ENCODE results near the gene MAGI1.

MAGI1 gene

DNA sequence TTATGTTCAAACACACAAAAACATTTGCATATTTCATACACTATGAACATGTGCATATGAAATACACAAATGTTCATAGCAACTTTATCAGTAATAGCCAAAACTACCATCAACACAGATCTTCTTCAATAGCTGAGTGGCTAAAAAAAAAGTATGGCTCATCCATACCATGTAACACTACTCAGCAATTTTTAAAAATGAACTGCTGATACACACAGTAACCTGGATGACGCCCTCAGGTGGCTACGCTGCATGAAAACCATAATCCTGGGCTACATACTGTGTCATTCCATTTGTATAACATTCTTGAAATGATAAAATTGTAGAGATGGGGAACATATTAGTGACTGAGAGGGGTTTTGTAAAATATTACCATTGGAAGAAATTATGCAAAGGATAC lies 243.6 kb downstream of the MAGI1 start:
- no peak for DNase-seq (ENCODE audit: low read depth)

DNA sequence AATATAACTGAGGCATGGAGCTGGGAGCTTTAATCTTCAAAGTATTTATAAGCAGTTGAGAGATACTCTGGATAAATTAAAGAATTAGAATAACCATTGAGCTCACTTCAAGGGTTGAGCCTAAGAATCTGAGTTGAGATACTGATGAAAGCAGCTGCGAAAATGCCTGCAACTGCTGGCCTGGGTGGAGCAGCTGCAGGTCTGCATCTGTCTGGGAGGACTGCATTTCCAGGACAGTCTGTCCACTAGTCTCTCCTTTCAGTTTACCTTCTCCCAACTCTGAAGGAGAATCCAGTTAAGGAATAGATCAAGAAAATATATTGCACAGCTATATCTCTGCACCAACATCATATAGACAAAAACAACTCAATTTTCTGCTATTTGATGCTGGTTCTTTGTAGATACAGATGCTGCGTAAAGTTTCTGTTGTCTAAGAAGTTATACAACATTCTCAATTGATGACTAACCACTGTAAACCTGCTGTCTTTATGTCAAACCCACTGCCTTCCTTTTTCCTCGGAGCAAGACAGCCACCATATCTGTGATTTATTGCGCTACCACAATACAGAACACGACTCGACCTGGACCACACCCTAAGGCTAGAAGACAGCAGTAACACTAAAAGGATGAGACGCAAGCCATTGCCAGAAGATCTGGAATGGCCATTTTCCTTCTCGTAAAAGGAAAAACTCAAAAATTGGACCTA lies 245.1 kb downstream of the MAGI1 start:
- no peak for DNase-seq (ENCODE audit: low read depth)

DNA sequence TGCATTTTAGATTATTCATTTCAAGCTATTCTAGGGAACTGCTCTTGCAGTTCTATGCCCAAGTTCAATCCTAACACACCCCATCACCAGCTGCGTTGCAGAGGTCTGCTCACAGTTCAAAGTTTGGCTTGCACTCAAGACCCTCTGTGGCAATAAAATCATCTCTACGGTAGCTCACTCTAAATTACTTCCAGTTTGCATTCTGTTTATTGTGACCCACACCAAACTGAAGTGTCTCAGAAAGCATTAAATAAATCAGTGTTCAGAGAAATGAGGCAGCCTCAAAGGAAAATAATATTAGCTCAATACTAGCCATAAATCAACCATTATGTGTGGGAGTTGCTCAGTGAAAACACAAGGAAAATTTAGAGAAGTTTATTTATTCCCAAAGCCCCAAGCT lies 250.3 kb downstream of the MAGI1 start:
- no peak for DNase-seq (ENCODE audit: low read depth)

DNA sequence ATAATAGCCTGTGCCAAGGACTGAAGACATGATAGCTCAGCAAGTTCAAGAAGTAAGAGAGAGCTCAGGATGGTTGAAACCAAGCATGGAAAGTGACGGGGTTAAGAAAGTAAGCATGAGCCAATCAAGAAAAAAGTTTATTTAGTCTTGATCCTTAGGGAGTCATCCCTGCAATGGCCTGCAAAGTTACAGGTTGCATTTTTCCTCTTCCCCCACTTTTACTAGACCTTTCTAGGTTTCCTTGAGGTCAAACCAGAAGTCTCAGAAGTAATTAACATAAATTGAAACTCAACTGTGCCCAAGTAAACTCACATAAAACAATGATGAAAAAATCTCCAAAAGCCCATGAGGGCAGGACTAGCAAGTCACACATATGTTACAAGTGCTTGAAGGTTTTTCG lies 250.9 kb downstream of the MAGI1 start:
- DNase-seq (ENCODE audit: low read depth): no peak

DNA sequence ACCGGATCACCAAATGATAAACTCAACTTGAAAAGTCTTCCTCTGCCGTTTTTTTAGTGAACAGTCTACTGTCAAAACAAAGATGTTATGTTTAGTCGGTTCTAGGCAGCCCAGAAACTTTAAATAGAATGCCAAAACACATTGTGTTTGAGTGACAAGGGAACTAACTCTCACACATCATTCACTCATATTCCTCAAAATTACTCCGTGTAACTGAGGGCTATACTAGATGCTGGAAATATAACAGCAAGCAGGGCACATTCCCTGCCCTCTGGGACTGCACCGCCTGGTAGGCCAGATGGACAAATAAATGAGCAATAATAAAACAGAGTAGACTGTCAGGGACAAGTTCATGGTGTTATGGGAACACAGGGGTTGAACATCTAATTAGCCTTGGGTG lies 251.4 kb downstream of the MAGI1 start:
- DNase-seq (ENCODE audit: low read depth): no peak

DNA sequence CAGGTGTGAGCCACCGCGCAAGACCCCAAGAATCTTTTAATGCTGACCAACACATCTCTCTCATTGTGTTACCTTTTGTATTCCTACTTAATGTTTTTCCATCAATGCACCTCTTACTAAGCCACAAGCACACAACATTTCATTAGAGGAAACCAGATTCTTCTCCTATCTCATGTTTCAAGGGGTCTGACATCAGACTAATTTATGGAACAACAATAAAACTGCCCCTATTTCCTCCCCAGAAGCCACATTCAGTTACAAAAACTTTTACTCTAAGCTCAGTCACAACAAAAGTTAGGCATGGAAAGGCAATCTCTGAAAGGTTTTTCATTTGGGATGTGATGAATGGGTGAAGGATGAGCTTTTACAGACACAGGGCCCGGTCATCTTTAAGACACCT lies 251.8 kb downstream of the MAGI1 start:
- no peak for DNase-seq (ENCODE audit: low read depth)

DNA sequence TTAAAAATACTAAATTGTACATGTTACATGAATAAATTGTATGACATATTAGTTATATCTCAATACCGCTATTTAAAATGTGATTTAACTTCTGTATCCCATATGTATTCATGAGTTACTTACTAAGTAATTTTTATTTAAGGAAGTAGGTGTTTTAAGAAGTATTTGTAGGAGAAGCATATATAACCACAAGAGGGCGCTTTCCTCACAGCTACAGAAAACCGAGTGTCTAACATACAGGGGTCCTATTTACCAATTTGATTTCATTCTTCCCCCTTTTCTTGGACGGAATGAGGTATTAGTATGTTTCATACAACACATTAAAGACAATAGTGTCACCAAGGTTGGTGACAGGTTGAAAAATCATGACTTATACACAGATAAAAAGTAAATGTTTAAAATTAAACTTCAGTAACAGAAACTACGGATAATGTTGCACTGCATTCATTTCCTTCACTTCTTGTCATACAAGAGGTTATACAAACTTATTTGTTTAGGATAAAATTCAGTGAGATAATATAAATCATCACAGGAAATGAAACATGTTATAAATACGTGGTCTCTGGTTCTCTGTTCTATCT lies 253.6 kb downstream of the MAGI1 start:
- DNase-seq (ENCODE audit: low read depth): peak; percentile 63

DNA sequence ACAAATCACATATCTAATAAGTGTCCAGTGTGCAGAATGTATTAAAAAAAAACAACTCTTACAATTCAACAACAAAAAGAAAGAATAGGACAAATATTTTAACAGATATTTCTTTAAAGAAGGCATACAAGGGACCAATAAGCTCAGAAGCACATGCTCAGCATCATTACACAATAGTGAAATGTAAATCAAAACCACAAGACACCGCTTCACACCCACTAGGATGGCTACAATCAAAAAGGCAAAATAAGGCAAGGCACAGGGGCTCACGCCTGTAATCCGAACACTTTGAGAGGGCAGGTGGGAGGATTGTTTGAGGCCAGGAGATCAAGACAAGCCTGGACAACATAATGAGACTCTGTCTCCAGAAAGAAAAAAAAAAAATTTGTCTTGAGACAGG lies 255.6 kb downstream of the MAGI1 start:
- DNase-seq (ENCODE audit: low read depth): no peak

DNA sequence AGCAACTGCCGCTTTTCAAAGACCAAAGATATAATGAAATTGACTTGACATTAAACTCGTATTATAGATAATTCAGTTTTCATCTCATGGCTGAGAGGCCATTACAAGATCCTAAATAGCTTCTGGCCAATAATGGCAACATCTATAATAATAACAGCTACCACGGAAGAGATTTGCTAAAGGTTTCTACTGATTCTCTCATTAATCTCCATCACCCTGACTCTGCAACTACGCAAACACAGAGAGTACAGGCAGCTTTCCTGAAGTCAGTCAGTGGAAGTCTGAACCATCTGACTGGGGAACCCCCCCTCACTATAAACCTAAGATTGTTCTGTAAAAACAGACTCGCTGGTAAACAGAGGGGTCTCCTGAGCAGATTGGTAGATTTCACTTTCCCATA lies 257.1 kb downstream of the MAGI1 start:
- DNase-seq (ENCODE audit: low read depth): no peak

DNA sequence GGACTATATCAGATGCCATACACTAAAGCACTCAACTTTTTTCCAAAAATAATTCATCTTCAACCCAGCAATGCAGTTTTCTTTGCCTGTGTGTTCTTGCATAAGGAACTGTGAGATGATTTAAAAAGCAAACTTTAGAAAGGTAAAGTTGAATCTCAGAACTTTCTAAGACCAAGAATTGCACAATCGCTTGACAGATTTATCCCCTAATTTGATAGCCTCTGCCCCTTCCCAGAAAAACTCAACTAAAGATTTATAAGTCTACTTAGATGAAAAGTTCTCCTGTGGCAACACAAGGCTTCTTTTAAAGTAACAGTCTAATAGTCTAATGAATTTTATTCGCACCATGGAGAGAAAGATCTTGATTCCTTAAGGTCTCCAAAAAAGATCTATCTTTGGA lies 259.3 kb downstream of the MAGI1 start:
- no peak for DNase-seq (ENCODE audit: low read depth)

DNA sequence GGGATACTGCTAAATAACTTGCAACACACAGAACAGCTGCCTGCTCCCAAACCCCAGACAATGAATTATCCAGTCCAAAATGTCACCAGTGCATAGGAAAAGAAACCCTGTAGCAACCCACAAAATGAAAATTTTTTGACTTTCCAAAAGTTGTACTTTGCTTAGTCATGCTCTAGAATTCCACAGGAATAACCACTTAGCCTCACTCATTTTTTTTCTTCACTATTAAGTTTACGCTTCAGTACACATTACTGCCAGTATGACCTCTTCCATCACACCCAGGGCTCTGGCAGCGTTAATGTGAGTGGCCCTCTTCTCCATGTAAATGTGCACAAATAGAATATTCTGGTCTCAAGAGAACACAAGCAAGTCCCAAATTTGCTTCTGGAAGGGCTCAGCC lies 259.8 kb downstream of the MAGI1 start:
- peak; percentile 6 for DNase-seq (ENCODE audit: low read depth)

DNA sequence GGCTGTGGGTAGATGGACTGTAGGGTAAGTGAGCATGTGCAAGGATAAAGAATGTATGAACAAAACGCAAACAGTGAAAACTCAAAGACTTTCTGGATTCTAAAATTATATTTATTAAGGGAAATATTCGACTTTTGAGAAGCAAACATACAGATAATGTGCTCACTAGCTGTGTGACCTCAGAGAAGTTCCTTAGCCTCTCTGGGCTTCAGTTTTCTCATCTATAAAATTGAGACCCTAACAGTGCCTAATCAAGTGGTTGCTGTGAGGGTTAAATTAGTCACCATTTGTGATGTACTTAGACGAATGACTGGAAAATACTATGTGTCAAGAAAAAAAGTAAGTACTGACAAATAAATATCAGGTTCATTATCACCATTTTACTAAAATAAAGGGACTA lies 261.7 kb downstream of the MAGI1 start:
- no peak for DNase-seq (ENCODE audit: low read depth)

DNA sequence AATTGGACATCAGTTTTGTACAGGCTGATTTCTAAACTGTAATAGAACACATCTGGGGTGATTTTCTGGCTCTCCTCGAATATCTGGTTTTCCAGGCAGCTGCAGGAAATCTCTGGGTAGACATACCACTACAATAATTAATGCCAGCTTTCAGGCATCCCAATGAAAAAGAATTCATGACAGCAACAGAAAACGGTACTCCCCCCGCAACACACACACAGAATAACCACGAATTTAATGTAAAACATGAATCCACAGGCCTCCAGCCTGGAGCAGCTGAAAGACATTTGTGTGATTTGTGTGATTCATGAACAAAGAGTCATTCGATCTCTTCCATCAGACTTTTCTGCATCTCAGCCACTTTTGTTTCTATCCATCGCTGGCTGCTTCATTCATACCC lies 262.2 kb downstream of the MAGI1 start:
- peak; percentile 38 for DNase-seq (ENCODE audit: low read depth)

DNA sequence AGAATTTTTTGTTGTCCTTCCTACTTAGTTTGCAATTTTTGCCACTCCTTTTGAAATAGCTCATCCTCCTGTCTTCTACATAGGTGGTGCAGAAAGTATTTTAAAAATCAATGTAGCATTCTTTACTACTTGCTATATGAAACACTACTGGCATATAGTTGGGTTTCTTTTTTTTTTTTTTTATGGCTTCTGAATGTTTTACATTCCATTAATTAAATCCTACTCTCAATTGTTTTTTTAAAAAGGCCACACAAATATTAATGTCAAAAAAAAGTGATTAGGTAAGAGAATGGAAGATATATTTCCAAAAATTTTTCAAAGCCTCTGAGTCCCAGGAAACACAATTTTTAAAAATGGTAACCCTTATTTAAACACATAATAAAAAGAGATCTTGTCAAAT lies 262.6 kb downstream of the MAGI1 start:
- DNase-seq (ENCODE audit: low read depth): no peak

DNA sequence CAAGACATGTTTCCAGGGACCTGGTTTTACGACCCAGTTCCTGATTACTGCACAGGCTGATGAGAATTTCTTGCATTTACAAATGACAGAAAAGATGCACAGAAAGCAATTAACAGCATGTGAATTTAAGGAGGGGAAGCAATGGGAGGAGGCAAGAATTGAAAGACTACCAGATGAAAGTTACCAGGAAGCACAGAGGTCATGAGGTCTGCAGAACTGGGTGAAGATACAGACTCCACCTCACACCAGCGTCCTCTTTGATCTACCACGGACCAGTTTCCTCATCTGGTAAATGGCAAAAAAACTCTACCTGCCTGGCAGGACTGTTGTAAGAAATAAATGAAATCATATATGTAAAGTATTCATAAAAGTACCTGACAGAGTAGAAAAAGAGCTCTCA lies 266.0 kb downstream of the MAGI1 start:
- no peak for DNase-seq (ENCODE audit: low read depth)

DNA sequence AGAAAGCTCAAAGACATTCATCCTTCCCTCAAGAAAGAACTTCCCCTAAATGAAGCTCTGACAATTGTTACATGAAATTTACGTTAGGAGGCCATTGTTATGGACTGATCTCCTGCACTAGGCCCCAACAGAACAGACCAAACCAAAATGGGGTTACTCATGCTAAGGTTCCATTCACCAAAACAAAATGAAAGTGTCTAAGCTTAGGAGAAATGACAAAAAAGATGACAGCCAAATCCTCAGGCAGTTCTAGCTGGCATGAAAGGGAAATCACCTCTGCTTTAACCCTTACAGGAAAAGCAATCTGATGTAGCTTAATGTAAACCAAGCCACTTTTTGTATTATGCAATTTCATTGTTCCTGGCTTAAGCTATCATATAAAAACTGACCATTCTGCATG lies 271.2 kb downstream of the MAGI1 start:
- no peak for DNase-seq (ENCODE audit: low read depth)

DNA sequence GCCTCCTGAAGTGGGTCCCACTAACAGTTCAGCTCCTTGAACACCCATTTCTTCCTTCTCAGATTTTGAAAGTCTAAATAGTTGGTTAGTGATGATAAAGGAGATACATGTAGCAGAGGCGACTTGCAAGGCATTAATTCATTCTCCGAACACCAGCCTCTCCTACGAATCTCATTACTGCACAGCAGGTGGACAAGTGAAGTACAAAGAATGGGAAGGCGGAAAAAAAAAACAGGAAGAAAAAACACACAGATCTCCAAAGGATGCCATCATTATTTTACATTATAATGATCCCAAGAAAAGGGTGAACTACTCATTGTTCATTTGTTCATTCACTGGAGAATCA lies 276.5 kb downstream of the MAGI1 start:
- DNase-seq (ENCODE audit: low read depth): no peak

DNA sequence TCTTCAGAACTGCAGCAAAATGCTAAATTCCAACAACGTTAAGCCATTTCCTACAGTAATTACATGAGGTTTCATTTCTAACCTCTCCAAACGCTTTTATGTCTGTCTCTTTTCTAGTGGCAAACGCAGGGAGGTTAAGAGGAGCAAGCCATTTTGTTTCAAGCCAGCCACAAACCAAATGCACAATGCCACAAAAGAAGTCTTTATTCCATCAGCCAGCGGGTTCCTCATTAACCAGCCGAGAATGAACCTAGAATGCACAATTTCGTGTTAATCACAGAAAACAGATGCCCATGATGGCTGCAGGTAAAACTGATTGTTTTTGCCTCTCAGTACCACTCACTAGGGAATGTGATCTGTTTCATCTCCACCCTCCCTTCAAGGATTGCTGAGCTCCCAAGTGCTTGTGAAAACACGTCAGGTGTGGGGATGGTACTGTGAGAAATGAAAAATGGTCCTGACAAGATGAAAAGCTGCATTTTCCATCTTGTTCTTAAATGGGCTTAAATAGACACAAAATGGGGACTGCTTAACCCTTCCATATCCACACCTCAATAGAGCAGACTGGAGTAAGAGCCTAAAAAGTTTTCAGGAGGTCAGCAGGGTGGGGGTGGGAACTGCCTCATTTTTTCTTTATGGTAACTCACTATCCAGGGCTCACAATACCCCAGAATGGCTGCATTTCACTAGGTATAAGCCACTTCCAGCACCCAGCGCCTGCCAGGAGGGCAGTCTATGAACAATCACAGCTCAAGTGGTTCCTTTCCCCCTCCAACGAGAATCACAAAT lies 277.1 kb downstream of the MAGI1 start:
- DNase-seq (ENCODE audit: low read depth): no peak

DNA sequence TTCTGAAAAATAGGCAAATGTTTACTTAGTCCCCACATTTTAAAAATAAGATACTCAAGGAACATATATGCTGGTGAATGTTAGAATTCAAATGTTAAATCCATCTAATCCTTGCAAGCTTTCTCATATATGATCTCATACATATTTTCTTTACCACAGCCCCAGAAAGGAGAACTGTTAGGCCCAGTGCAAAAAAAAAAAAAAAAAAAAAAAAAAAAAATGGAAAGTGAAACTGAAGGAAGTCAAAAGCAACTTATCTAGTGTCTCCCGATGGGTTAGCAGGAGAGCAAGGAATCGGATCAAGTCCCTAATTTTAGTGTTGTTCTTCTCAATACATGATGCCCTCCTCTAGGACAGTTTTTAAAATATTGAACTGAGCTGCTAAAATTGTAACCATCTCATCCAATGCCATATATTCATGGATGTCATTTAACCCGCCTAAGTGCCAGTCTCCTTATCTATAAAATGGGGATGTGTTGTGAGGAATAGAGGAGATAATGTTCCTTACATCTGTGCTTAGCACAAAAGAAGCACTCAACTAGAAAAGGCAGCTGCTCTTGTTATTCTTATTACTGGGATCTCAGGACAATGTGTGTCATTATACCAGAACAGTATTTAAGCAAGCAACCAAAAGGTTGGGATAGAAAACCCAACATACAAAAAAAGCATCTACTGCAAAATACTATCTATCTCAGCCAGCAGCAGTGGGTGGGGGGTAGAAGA lies 279.7 kb downstream of the MAGI1 start:
- no peak for DNase-seq (ENCODE audit: low read depth)

DNA sequence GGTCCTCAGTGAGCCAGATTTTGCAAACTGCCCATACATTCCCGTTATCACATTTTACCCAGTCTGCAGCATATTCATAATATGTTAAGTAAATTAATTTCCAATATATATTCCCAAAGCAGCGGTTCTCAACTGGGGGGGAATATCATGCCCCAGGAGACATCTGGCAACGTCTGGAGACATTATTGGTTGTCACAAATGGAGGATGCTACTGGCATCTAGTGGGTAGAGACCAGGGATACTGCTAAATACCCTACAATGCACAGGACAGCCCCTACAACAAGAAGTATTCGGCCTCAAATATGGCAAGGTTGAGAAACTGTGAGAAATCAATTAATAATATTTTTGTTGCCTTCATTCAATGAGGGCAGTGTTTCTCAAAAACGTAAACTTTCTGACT lies 280.3 kb downstream of the MAGI1 start:
- DNase-seq (ENCODE audit: low read depth): no peak

DNA sequence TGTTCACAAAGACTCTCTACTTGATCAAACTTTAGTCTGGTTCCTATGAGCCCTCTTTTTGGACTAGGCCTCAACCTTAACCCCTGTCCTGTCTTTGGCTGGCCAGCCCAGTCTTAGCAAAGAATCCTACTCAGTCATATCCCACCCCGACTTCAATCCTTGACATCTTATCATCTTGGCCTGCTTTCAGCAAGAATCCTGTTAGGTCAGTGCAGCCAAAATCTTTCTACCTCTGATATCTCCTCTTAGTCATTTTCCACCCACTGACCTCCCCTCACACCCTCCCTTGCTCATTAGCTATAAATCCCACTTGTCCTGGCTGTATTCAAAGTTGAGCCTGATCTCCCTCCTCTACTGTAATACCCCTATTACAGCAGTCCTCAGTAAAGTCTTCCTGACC lies 286.1 kb downstream of the MAGI1 start:
- DNase-seq (ENCODE audit: low read depth): no peak

DNA sequence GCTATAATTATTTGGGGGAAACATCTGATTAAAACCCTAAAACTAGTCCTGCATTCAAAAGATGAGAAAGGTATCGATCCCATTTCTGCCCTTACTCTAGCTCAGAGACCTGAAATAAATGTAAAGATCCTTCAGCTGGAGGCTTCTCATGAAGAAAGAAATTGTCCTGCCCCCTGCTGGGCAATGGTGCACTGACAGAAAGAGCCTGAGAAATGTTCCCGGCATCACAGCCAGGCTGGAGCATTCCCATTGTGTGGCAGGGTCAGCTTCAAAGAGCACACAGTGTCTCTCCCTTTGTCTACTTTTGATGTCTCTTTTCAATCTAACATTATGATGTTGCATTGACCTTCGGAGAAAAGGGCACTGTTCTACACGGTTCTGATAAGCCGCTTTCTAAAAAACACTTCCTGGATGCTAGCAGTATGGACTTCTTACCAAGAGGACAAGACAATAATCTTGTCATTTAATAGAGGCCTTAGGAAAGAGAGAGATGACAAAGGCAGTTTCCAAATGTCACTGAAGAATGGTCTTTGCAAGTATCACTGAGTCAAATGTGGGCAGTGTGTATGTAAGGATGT lies 287.5 kb downstream of the MAGI1 start:
- no peak for DNase-seq (ENCODE audit: low read depth)

DNA sequence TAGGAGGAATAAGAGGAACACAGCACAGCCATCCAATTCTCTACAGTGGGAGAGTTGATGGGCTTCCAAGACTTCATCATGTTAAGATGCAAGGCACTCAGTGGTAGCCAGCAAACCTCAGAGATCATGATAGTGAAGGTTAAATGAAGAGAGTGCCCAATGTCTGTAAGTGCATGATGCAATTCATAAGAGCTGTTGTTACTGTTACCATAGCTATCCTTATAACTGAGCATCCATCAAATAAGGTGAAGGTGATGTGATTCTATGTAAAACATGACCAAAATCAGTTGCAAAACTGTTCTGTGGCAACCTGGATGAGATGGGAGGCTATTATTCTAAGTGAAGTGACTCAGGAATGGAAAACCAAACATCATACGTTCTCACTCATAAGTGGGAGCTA lies 289.7 kb downstream of the MAGI1 start:
- no peak for DNase-seq (ENCODE audit: low read depth)

Data from HS-5 (cell line).